Embryonic facial prominence (tissue), 1 donor: Measurements from ENCODE around the gene ERBB4.

Experiments used
- DNase-seq: peaks from one replicate; pipeline ENCODE4 v3.0.0-alpha.2; 2016; ENCODE audit errors: extremely low spot score

ERBB4 gene

GRCh38 chr2:211833582-211834279 is 704.9 kb downstream of the ERBB4 start:
- DNase-seq = no peak

- no peak for DNase-seq
Measured at GRCh38 chr2:211829725-211830124, 708.9 kb downstream of the ERBB4 start.

- DNase-seq = no peak
Measured at GRCh38 chr2:211823886-211824479, 714.6 kb downstream of the ERBB4 start.

DNA sequence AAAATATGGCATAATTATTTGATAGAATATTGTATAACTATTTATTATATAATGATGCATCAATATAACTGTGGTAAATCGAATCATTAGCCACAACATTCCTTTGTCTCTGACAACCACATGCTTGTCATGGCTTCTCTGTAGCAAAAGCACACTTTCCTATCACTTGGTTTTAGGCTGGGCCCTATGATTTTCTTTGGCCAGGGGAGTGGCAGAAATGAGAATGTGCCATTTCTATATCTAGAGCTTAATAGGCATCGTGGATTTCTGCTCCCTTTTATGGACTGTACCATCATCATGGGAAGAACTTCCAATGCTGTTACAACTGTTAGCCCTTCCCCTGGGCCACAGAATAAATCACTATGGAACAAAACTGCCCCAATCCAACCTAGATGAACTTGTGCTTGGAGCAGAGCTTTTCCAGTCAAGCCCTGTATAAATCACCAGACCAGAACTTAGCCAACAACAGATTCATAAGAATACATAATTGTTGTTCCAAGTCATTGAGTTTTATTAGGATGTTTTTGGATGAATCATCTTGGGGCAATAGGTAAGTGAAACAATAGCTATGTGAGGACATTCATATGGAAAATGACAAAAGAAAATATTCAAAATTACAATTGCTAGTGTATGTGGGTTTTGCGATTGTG is 715.8 kb downstream of the ERBB4 start:
- no peak for DNase-seq

DNA sequence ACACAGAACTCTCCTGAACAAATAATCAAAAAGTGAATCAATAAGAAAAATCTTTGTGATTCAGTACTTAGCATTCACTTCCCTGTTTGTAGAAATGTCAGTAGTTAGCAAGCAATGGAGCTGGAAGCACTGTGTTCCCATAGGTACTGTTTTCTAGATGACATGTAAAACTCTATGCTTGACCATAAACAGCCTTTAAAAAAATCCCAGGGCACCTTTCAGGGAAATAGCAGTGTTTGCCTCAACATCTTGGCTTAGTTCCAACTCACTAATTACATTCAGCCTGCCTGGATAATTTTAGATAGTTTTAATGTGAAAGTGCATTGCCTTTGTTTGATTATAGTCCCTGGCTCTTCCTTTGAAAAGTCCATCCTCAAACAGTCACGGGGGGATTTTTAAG is 721.8 kb downstream of the ERBB4 start:
- no peak for DNase-seq

DNA sequence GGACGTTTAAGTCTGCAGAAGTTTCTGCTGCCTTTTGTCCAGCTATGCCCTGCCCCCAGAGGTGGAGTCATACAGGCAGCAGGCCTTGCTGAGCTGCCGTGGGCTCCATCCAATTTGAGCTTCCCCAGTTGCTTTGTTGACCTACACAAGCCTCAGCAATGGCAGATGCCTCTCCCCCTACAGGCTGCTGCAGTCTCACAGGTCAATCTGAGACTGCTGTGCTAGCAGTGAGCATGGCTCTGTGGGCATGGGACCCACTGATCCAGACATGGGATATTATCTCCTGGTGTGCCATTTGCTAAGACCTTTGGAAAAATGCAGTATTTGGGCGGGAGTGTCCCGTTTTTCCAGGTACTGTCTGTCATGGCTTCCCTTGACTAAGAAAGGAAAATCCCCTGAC is 726.0 kb downstream of the ERBB4 start:
- no peak for DNase-seq

DNA sequence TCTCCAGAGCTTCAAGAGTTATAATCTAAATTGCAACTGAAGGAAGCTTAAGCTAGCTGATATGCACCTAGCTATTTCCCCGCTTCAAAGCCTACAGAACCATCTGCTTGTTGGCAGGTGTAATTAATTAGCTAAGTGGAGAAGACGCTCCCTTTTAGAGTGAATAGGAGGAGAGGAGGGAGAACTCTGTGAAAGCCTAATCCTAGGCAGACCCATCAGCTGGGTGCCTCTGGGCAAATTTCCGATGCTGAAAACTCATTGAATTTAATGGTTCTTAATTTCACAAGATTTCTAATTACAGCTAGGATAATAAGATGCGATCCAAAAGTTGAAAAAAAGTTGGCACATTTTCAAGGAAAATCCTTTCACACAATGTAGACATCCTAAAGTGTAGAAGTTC is 735.9 kb downstream of the ERBB4 start:
- DNase-seq = no peak

DNA sequence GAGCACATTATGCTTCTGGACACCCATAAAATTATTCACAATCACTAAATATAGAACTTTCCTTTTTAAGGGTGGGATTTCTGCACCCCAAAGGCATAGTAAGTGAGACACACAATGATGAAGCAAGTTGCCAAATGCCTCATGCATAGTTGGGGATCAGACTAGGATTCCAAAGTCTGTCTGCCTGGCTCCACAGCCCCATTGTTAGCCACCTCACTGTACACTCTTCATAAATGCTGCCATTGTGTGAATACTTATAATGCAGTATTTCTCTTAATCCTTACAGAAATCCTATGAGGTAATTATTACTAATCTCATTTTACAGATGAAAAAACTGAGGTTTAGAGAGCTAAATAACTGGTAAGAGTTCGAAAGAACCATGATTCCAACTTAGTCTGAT is 738.6 kb downstream of the ERBB4 start:
- DNase-seq = no peak

DNA sequence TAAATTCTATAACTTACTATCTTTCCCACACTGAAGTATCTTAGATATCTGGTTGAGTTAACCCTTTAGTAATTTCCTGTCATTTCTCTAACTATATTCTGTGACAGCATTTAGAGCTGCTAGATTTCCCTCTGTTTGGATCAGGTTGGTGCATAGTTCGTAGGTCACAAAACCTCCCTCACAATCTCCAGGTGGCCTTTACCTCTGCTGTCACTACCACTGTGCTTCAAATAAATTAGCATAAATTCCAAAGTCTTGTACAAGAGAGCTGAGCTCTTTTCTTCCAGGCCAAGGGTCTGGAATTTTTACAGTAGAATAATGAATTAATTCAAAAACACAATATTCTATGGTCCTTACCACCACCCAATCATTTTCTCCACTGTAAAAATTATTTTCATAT is 739.7 kb downstream of the ERBB4 start:
- DNase-seq = no peak

- DNase-seq = no peak
Measured at GRCh38 chr2:211793690-211794089, 744.9 kb downstream of the ERBB4 start.

GRCh38 chr2:211789982-211790381 is 748.6 kb downstream of the ERBB4 start:
- DNase-seq = no peak

DNA sequence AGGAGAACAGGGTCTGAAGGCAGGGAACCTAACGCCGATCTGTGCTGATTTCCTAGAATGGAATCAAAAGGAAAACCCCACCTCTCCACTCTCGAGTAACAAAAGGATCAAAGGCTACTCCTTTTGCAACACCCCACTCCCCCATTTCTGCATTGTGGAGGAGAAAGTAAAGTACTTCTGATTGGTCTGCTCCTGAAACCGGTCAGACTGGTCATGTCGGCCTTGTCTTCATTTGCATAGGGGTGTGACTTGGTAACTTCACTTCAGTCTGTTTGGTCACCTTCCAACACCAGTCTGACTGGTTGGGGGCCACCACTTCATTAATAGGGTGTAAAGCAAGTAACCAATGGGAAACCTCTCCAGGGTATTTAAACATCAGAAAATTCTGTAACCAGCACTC is 771.9 kb downstream of the ERBB4 start:
- no peak for DNase-seq

DNA sequence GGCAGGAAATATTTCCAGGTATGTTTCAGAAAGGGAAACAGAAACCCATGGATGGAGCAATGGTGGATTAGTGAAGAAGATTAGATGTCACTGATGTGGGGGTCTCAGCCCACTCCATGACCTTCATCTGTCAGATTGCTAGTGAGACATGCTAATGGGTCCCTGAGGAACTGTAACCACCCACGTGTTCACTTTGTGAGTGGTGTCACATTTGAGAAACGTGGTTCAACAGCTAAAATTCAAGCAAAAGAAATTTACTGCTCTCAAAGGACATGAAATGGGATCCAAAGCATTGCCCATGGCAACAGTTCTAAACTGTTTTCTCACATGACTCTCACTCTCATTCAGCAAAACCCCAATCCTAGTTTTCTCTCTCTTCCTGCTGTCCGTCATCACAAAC is 776.1 kb downstream of the ERBB4 start:
- no peak for DNase-seq

- DNase-seq = no peak
Measured at GRCh38 chr2:211760103-211760502, 778.5 kb downstream of the ERBB4 start.

DNA sequence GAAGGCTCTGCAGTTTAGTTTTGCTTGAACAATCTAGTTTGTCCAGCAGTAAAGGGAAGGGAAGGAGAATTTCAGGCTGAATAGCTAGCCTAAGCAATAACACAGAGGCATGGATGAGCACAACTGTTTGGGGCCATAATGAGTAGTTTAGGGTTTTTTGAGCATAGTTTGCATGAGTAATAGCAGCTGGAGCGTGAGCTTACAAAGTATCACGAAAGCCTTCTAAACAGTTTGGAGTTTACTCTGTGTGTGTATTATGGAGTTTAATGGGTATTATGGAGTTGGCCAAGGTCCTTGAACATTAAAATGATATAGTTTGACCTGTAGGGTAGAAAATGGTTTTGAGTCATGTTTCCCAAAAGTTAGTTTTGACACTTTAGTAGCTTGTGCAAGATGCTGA is 782.3 kb downstream of the ERBB4 start:
- DNase-seq = no peak

GRCh38 chr2:211755187-211755586 is 783.4 kb downstream of the ERBB4 start:
- no peak for DNase-seq

GRCh38 chr2:211751848-211752247 is 786.8 kb downstream of the ERBB4 start:
- no peak for DNase-seq

GRCh38 chr2:211748339-211748738 is 790.3 kb downstream of the ERBB4 start:
- DNase-seq = no peak

- DNase-seq = no peak
Measured at GRCh38 chr2:211745295-211746097, 793.1 kb downstream of the ERBB4 start.

- DNase-seq = no peak
Measured at GRCh38 chr2:211744379-211744778, 794.2 kb downstream of the ERBB4 start.

- DNase-seq = no peak
Measured at GRCh38 chr2:211741966-211742365, 796.6 kb downstream of the ERBB4 start.

- no peak for DNase-seq
Measured at GRCh38 chr2:211737282-211737681, 801.3 kb downstream of the ERBB4 start.

GRCh38 chr2:211730215-211730614 is 808.4 kb downstream of the ERBB4 start:
- no peak for DNase-seq
